Small intestine (tissue), 7 donors: Measurements from ENCODE around the gene TTC33. TPM values are rescaled to one million over a fixed set of nuclear protein-coding genes. Genes with fewer than 3 reads are reported as not detected.

ENCODE experiments used
- DNase-seq, 2 donors: peaks; one replicate each; pipeline versions ENCODE4 v3.0.0 to v3.0.0-alpha.2; 2013
- FAIRE-seq: peaks from 2 replicates; lab custom pipeline; 2012; peaks lifted over from hg19 to GRCh38; lab: Jason Lieb, UNC
- H3K27ac ChIP-seq, 3 donors: one replicate each; pipeline ENCODE4 v1.5.1; 2013; ENCODE audit warnings: low read length in 2 of 3, mild to moderate bottlenecking in 2 of 3, control low read depth in 1 of 3, inconsistent platforms in 1 of 3, low read depth in 1 of 3, moderate library complexity in 1 of 3
- H3K27me3 ChIP-seq, 3 donors: one replicate each; pipeline ENCODE4 v1.6.1; 2013; ENCODE audit warnings: low read length in 3 of 3, inconsistent platforms in 1 of 3; ENCODE audit not compliant: control insufficient read depth in 3 of 3, insufficient read depth in 3 of 3
- H3K36me3 ChIP-seq, 3 donors: one replicate each; pipeline ENCODE4 v1.6.1; 2013; ENCODE audit warnings: low read length in 3 of 3, inconsistent platforms in 1 of 3, low read depth in 1 of 3, mild to moderate bottlenecking in 1 of 3, moderate library complexity in 1 of 3; ENCODE audit not compliant: control insufficient read depth in 3 of 3, insufficient read depth in 2 of 3
- H3K4me1 ChIP-seq, 3 donors: one replicate each; pipeline ENCODE4 v1.6.1; 2013; ENCODE audit warnings: low read length in 2 of 3, inconsistent platforms in 1 of 3, low read depth in 1 of 3, mild to moderate bottlenecking in 1 of 3, moderate library complexity in 1 of 3; ENCODE audit not compliant: control insufficient read depth in 3 of 3, insufficient read depth in 2 of 3
- H3K4me3 ChIP-seq, 3 donors: one replicate each; pipeline ENCODE4 v1.5.1; 2013; ENCODE audit warnings: low read length in 3 of 3, control low read depth in 1 of 3, inconsistent platforms in 1 of 3, low read depth in 1 of 3, mild to moderate bottlenecking in 1 of 3, moderate library complexity in 1 of 3
- H3K9me3 ChIP-seq, 2 donors: one replicate each; pipeline ENCODE4 v1.6.1; 2013; ENCODE audit warnings: low read depth in 1 of 2, low read length in 1 of 2; ENCODE audit not compliant: control insufficient read depth in 2 of 2, insufficient read depth in 1 of 2
- WGBS, 3 donors: extraction: QIAGEN DNeasy Blood & Tissue Kit; methylation state at CpG; one replicate each; pipeline ENCODE4 v1.1.7; 2013; 5-methylcytosine and 5-hydroxymethylcytosine counted together
- polyA plus RNA-seq, 4 donors: library from polyadenylated mRNA; stranded (reverse) in 3 of 4; unstranded in 1 of 4; fragments of 200-250 nt in 3 of 4; fragments of 120-200 nt in 1 of 4; gene quantifications; one replicate each; pipeline versions ENCODE4 v1.2.1 to v1.2.3, GENCODE V29; 2013
- donor health status: healthy with polysubstance abuse.
- donor health status: control.
- donor health status: control.
- donor health status: Bipolar disorder and iron deficiency.
- donor health status: healthy.

Gene TTC33
- polyA plus RNA-seq, 4 donors = 8.0 to 18.1 (median 8.9) TPM

GRCh38 chr5:40560474-40561110 is 195.2 kb downstream of the TTC33 start:
- 81 to 96% (median 90%) methylated on average over 4 of the region's 4 CpGs for WGBS, 3 donors
- no peak for FAIRE-seq

GRCh38 chr5:40559306-40559705 is 196.5 kb downstream of the TTC33 start:
- Histone ChIP-seq H3K36me3 (no peaks in the 10 kb centered on the region), H3K27ac (no peak overlapping the region), H3K4me1 (peaks cover 0 to 3% (median 2%) of the 10 kb centered on the region in 3 donors), H3K4me3 (no peak overlapping the region), H3K9me3 (no peaks in the 10 kb centered on the region), H3K27me3 (no peaks in the 10 kb centered on the region)
- FAIRE-seq = no peak
- DNase-seq = no peak

More at GRCh38 chr5:40560474-40561110, 195.2 kb downstream of the TTC33 start:
- no peak overlapping the region for H3K4me3 ChIP-seq
- H3K4me1 ChIP-seq = peaks cover 0 to 2% (median 0%) of the 10 kb centered on the region in 3 donors
- H3K9me3 ChIP-seq = no peaks in the 10 kb centered on the region
- no peak overlapping the region for H3K27ac ChIP-seq
- no peaks in the 10 kb centered on the region for H3K36me3 ChIP-seq
- no peak for DNase-seq
- H3K27me3 ChIP-seq = no peaks in the 10 kb centered on the region

GRCh38 chr5:40557501-40557900 is 198.3 kb downstream of the TTC33 start:
- WGBS, 3 donors = 80 to 87% (median 87%) methylated on average over 1 of the region's 1 CpG
- peaks cover 0 to 13% (median 5%) of the 10 kb centered on the region in 3 donors for H3K4me1 ChIP-seq
- FAIRE-seq (no peak), DNase-seq (no peak)
- no peak overlapping the region for H3K4me3 ChIP-seq
- H3K27me3 ChIP-seq = no peaks in the 10 kb centered on the region
- no peak overlapping the region for H3K27ac ChIP-seq
- H3K36me3 ChIP-seq = no peaks in the 10 kb centered on the region
- H3K9me3 ChIP-seq = no peaks in the 10 kb centered on the region

- no peaks in the 10 kb centered on the region for H3K27me3 ChIP-seq
- no peak overlapping the region for H3K4me3 ChIP-seq
- peaks cover 5 to 20% (median 5%) of the 10 kb centered on the region in 3 donors for H3K4me1 ChIP-seq
- no peaks in the 10 kb centered on the region for H3K9me3 ChIP-seq
- no peak for DNase-seq
- H3K27ac ChIP-seq = no peak overlapping the region
- no peak for FAIRE-seq
- no peaks in the 10 kb centered on the region for H3K36me3 ChIP-seq
Measured at GRCh38 chr5:40556811-40557210, 198.9 kb downstream of the TTC33 start.

- H3K27me3 ChIP-seq = no peaks in the 10 kb centered on the region
- no peak overlapping the region for H3K27ac ChIP-seq
- WGBS, 3 donors = 73 to 77% (median 74%) methylated on average over 1 of the region's 1 CpG
- no peaks in the 10 kb centered on the region for H3K9me3 ChIP-seq
- no peaks in the 10 kb centered on the region for H3K36me3 ChIP-seq
- no peak overlapping the region for H3K4me3 ChIP-seq
- no peak for FAIRE-seq
- DNase-seq = peak in 1 of 2 donors; percentile 8
- H3K4me1 ChIP-seq = peaks cover 5 to 24% (median 8%) of the 10 kb centered on the region in 3 donors
Measured at GRCh38 chr5:40555886-40556285, 199.9 kb downstream of the TTC33 start.

GRCh38 chr5:40554813-40555212 is 200.9 kb downstream of the TTC33 start:
- Histone ChIP-seq H3K4me1 (peaks cover 5 to 24% (median 8%) of the 10 kb centered on the region in 3 donors), H3K9me3 (no peaks in the 10 kb centered on the region), H3K27me3 (no peaks in the 10 kb centered on the region), H3K27ac (peak overlapping the region in 2 of 3 donors; percentile 54 to 76), H3K4me3 (no peak overlapping the region), H3K36me3 (no peaks in the 10 kb centered on the region)
- DNase-seq (peak; percentile 58 to 93), FAIRE-seq (peak; percentile 77)
- 14 to 56% (median 37%) methylated on average over 1 of the region's 1 CpG for WGBS, 3 donors

- H3K36me3 ChIP-seq = no peaks in the 10 kb centered on the region
- no peak for FAIRE-seq
- H3K4me1 ChIP-seq = peaks cover 5 to 24% (median 8%) of the 10 kb centered on the region in 3 donors
- 28 to 67% (median 52%) methylated on average over 1 of the region's 1 CpG for WGBS, 3 donors
- peak overlapping the region in 2 of 3 donors; percentile 54 to 76 for H3K27ac ChIP-seq
- no peaks in the 10 kb centered on the region for H3K9me3 ChIP-seq
- peak; percentile 29 to 33 for DNase-seq
- H3K27me3 ChIP-seq = no peaks in the 10 kb centered on the region
- H3K4me3 ChIP-seq = no peak overlapping the region
Measured at GRCh38 chr5:40554054-40554453, 201.7 kb downstream of the TTC33 start.

GRCh38 chr5:40552981-40553380 is 202.8 kb downstream of the TTC33 start:
- FAIRE-seq (peak; percentile 59), DNase-seq (no peak)
- H3K36me3 ChIP-seq = no peaks in the 10 kb centered on the region
- H3K9me3 ChIP-seq = no peaks in the 10 kb centered on the region
- peaks cover 8 to 28% (median 8%) of the 10 kb centered on the region in 3 donors for H3K4me1 ChIP-seq
- 83 to 93% (median 89%) methylated on average over 2 to 3 of the region's 3 CpGs for WGBS, 3 donors
- H3K4me3 ChIP-seq = no peak overlapping the region
- no peaks in the 10 kb centered on the region for H3K27me3 ChIP-seq
- H3K27ac ChIP-seq = no peak overlapping the region
